ENCODE data around the gene LMBRD1. TPM values are rescaled to one million over a fixed set of nuclear protein-coding genes. Genes with fewer than 3 reads are reported as not detected.

The LMBRD1 gene
- total RNA-seq, 1 experiment from 2014 or later, result 17.0 TPM

DNA sequence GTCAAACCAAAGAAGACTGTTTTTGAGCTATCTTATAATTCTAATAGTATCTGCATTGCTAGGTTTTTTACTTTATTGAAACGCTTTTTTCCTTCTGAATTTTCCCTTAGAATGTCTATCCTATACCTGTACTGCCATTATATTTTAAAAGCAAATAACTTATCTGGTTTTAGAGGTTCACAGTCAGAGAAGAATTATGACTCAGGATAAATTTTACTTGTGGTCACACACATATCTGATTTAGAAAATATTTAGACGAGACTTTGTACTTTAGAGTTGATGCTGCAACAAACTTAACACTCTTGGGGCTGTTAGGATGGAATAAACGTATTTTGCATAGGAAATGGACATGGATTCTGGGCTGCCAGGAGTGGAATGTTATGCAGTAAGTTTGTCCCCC, 33.0 kb downstream of the LMBRD1 start:
- Histone ChIP-seq H4K20me1 (ENCODE audit: control insufficient read depth, insufficient read depth, insufficient read length) (no peaks in the 10 kb centered on the region), H2AFZ (ENCODE audit: low read length) (no peak overlapping the region), H3K27ac (ENCODE audit: insufficient read length, low read depth, low read length) (no peak overlapping the region), H3K18ac (ENCODE audit: insufficient read length, low read depth, low read length) (no peak overlapping the region), H2BK5ac (ENCODE audit: insufficient read length, low read length) (no peak overlapping the region), H2BK15ac (ENCODE audit: low read depth, low read length) (no peak overlapping the region), H4K5ac (ENCODE audit: insufficient read length, low read depth, low read length) (no peak overlapping the region), H3K9me3 (ENCODE audit: control insufficient read depth, low read depth, low read length) (no peaks in the 10 kb centered on the region), H2BK12ac (ENCODE audit: insufficient read length, low read depth, low read length) (no peak overlapping the region), H3K23me2 (ENCODE audit: insufficient read length, low read depth, low read length, poor library complexity, severe bottlenecking) (no peaks in the 10 kb centered on the region), H3K79me1 (ENCODE audit: insufficient read depth, low read depth, low read length, poor library complexity, severe bottlenecking) (no peaks in the 10 kb centered on the region), H3K79me2 (ENCODE audit: insufficient read depth, low read length) (no peaks in the 10 kb centered on the region), H2BK20ac (ENCODE audit: low read depth, low read length, poor library complexity, severe bottlenecking) (no peak overlapping the region), H3K14ac (ENCODE audit: insufficient read depth, low read length) (no peak overlapping the region), H3K23ac (ENCODE audit: insufficient read length, low read depth, low read length) (no peak overlapping the region), H2BK120ac (ENCODE audit: low read depth, low read length, poor library complexity, severe bottlenecking) (no peak overlapping the region), H2AK5ac (ENCODE audit: insufficient read length, low read length) (no peak overlapping the region), H4K91ac (ENCODE audit: insufficient read length, low read depth, low read length) (no peak overlapping the region), H3K4me1 (ENCODE audit: insufficient read depth, low read length) (peaks cover under 1% of the 10 kb centered on the region; the same call in 1 of the 2 replicates), H4K8ac (replicated peaks; ENCODE audit: insufficient read length, low read depth, low read length) (no peak overlapping the region), H3K4me2 (ENCODE audit: insufficient read depth, insufficient read length, low read length) (no peak overlapping the region), H3K9ac (ENCODE audit: extremely low read depth, insufficient read length, low read length) (no peak overlapping the region), H3K56ac (ENCODE audit: insufficient read length, low read depth, low read length) (no peak overlapping the region), H3K4ac (ENCODE audit: low read depth, low read length) (no peak overlapping the region), H3T11ph (ENCODE audit: low read length) (no peak overlapping the region), H3K27me3 (ENCODE audit: insufficient read depth, low read length) (no peaks in the 10 kb centered on the region)
- no peak for DNase-seq
- TF ChIP-seq, protein P1, sequence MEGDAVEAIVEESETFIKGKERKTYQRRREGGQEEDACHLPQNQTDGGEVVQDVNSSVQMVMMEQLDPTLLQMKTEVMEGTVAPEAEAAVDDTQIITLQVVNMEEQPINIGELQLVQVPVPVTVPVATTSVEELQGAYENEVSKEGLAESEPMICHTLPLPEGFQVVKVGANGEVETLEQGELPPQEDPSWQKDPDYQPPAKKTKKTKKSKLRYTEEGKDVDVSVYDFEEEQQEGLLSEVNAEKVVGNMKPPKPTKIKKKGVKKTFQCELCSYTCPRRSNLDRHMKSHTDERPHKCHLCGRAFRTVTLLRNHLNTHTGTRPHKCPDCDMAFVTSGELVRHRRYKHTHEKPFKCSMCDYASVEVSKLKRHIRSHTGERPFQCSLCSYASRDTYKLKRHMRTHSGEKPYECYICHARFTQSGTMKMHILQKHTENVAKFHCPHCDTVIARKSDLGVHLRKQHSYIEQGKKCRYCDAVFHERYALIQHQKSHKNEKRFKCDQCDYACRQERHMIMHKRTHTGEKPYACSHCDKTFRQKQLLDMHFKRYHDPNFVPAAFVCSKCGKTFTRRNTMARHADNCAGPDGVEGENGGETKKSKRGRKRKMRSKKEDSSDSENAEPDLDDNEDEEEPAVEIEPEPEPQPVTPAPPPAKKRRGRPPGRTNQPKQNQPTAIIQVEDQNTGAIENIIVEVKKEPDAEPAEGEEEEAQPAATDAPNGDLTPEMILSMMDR (conservative IDR thresholded peaks at IDR 0.05), result no peak
- H3K27ac Mint-ChIP-seq, result no peak overlapping the region; a peak in 1 of 7 replicates
- no CpG with 5 or more reads among the region's 3 CpGs for WGBS (ENCODE audit: extremely low coverage, insufficient read length, low lambda C conversion rate)
- H3K4me3 Mint-ChIP-seq, result no peak overlapping the region
- no peaks in the 10 kb centered on the region for H3K27me3 Mint-ChIP-seq (ENCODE audit: low read depth)
- peaks cover 1% of the 10 kb centered on the region in 2 experiments; a peak in 3 of 4 replicates for H3K4me1 Mint-ChIP-seq
- H3K9me3 Mint-ChIP-seq, result no peaks in the 10 kb centered on the region
- H3K36me3 Mint-ChIP-seq (ENCODE audit: insufficient read depth in 1 of 3, low read depth in 3 of 3), result peaks cover 0 to 2% (median 2%) of the 10 kb centered on the region in 3 experiments; a peak in 3 of 7 replicates

Measured in H9 (cell line).